Dedifferentiated amniotic fluid mesenchymal stem cell (primary cell): ENCODE results near the gene NAXE.
"Not testable (repeated sequence)": the region's sequence is repeated elsewhere in the genome, so short reads cannot be mapped to it uniquely, and the experiment has no call there.

ENCODE experiments used
- DNase-seq: peaks from one replicate; pipeline ENCODE4 v3.0.0-alpha.2; 2016; ENCODE audit errors: extremely low spot score

The NAXE gene

DNA sequence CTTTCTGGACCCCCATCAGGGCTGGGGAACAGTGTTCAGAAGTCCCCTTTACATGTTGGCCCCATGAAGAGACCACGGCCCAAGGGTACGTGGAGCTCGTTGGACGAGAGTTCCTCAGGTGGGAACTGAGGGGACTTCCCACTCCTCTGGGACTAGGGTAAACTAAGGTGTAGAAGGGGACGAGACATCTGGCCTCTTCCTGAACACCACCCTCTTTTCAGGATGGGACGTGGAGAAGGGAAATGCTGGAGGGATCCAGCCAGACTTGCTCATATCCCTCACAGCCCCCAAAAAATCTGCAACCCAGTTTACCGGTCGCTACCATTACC, 2.0 kb downstream of the NAXE start:
- DNase-seq, result no peak

DNA sequence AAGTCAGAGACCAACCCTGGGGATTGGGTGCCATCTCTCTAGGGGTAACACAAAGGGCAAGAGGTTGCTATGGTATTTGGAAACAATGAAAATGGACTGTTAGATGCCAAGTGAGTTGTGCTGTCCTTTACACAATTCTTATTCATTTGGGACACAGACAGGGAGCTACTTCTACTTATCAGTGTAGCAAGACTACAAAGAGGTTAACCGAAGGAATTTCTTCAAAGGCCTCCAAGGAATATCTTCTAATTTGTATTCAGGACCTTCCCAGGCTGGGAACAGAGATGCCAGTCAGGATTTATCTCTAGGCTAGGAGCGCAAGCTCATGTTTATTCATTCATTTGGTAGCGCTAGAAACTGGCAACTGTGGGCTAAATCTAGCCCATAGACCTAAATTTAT, 2.6 kb downstream of the NAXE start:
- no peak for DNase-seq

DNA sequence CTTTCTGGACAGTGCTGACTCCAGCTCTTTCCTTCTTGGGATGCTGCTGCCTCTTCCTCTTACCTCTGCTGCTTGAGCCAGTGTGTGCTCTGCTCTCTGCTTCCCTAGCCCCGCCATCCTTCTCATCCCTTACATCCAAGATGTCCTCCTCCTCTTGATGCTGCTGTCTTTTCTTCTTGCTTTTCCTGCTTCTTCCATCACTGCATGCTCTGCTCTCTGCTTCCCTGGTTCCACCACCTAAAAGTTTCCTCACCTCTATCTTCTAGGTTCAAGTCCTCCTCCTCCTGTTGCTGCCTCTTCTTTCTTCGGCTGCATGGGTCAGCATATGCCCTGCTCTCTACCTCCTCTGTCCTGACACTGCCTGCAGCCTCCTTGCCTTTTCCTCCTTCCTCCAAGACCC, 3.4 kb downstream of the NAXE start:
- no peak for DNase-seq

DNA sequence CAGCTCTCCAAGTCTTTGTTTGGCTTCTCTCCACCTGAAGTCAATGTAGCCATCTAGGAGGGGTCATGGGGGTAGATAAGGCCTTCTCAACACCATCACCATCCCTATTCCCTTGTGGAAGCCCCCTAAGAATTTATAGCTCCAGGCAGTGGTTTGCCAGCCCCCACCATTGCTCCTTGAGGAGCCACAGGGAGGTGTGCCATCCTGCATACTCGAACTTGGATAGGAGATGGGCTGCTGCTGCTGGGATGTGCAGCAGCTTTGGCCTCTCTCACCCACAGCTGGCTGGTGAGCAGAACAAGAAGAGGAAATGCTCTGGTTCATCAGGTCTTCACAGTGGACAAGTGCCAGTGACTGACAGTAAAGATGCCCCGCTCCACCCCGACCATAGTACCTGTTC, 4.8 kb downstream of the NAXE start:
- no peak for DNase-seq

DNA sequence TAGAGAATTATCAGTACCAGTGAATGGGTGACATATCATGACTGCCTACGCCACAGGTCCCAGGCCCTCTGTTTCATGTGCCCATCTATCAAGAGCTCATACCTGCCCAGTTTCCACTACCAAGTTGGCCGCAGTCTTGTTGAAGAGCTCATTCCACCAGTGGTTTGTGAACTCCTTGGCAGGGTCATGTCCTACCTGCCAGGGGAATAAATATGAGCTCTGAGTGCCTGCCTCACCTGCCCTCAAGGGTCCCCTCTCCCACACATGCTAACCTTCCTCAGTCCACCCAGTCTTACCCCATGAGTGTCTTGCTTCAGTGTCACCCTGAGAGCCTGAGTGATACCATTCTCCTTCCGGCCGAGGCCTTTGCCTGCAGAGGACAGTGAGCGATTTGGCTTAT, 6.5 kb downstream of the NAXE start:
- DNase-seq, result no peak

DNA sequence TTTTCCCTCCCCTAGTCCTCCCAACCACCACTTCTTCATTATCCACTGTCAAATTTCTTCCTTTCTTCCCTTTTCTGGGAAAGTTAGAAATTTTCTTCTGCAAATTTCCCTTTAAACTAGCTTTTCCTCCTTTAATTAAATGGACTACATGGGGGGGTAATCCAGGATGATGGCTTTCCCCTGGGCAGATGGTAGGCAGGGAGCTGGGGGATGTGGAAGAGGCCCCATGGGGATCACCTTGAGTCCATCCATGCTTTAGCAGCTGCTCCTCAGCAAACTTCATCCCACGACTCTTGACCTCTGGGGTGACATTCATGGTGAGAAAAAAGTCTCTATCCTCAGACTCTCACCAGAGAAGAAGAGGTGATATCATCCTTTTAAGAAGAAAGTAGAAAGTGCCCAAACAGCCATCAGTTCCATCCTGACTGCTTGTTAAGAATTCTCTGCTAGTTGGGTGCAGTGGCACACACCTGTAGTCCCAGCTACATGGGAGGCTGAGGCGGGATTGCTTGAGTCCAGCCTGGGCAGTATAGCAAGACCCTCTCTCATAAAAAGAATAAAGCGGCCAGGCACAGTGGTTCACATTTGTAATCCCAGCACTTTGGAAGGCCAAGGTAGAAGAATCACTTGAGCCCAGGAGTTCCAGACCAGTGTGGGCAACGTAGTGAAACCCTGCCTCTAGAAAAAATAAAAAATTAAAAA, 7.3 kb downstream of the NAXE start:
- DNase-seq, result no peak

DNA sequence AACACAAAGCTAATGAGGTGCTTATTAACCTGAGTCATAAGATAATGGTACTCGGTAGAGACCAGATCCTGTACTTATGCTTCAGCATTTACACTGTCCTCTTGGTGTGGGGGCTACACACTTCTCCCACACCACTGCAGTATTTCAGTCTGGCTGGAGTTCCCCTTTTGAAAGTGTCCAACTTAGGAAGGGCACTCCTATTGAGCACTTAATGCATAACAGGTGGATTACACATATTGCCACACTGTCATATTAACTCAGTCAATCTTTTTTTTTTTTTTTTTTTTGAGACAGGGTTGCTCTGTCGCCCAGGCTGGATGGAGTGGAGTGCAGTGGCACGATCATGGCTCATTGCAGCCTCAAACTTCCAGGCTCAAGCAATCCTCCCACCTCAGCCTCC, 8.2 kb downstream of the NAXE start:
- DNase-seq, result no peak

DNA sequence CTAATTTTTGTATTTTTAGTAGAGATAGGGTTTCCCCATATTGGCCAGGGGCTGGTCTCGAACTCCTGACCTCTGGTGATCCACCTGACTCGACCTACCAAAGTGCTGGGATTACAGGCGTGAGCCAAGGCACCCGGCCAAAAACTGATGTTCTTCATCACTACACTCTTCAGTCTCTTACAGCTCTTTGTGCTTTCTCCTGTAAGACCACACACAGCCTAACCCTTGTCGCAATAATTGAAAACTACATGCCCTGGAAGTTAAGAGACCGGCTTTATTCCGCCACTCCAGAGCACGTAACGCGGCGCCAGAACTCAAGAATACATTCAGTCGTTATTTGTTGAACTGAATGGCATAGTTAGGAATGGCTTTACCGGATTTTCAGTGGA, 9.2 kb downstream of the NAXE start:
- DNase-seq, result peak; percentile 17

DNA sequence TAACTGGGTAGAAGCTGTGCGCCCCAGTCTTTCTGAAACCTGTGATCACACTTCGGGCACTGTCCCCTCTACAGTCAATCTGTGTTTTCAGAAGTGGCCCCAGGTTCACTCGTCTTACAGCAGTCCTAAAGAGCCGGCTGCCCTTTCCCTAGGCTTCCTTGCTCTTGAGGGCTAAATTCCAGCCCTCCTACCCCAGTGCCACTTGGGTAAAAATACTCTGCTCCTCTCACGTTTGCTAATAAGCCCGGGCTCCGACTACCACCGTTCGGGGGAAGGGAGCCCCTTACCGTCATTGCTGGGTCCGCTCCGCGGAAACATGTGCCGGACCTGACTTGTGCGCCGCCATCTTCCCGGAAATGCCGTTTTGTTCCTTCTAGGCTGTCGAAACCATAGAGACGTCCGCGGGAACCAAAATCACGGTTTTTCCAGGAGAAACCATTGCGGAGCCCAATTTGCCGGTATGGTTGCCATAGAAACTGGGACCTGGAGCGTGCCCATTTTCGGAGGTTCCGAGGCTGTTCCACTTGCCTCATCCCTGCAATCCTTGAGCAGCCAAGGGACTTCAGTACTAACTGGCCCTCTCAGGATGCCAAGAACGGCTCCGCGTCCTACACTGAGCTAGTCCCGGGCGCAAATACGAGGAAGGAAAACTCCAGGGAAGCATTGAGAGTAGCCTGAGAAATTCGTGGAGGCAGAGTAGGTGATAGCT, 9.7 kb downstream of the NAXE start, which contains the start of gene GPATCH4:
GPATCH4 (minus strand) TSS at position 358 of the 709 bp plus-strand sequence.
- DNase-seq, result peak; percentile 96

DNA sequence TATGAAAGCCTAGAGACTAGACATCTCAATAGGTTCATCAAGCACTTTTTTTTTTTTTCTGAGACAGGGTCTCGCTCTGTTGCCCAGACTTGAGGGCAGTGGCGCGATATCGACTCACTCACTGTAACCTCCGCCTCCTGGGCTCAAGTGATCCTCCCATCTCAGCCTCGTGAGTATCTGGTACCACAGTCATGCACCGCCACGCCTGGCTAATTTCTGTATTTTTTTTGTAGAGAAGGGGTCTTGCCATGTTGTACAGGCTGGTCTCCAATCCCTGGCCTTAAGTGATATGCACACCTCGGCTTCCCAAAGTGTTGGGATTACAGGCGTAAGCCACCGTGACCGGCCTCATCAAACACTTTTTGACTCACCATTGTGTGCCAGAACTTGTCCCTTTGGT, 10.3 kb downstream of the NAXE start:
- no peak for DNase-seq

DNA sequence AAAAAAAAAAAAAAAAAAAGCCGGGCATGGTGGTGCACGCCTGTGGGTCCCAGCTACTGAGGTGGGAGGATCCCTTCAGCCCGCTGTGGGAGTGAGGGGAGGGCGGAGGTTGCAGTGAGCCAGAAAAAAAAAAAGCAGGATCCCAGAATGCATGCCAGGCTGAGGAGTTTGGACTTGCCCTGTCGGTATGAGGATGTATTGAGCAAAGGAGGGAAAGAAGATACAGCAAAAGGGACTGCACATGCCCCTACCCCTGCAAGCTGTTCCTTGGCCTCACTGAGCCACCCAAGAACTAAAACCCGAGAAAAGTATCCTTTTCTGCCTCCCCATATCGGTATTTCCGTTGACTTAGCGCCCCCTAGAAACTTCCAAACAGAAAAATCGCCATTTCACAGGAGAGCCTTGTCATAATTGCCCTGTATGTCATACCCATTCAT, 11.0 kb downstream of the NAXE start:
- peak; percentile 29 for DNase-seq

DNA sequence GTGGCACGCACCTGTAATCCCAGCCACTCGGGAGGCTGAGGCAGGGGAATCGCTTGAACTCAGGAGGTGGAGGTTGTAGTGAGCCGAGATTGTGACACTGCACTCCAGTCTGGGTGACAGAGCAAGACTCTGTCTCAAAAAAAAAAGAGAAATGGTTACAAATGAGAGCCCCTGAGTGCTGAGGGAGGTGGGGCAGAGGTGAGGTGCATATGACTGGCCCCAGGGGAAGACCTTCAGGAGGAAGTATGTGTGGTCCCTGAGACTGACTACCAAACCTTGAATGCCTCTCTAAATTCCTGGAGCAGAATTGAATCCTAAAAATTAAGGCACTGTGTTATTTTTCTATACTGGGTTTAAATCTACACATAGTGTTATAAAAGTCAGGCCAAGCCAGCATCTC, 15.8 kb downstream of the NAXE start:
- not testable (repeated sequence) for DNase-seq

DNA sequence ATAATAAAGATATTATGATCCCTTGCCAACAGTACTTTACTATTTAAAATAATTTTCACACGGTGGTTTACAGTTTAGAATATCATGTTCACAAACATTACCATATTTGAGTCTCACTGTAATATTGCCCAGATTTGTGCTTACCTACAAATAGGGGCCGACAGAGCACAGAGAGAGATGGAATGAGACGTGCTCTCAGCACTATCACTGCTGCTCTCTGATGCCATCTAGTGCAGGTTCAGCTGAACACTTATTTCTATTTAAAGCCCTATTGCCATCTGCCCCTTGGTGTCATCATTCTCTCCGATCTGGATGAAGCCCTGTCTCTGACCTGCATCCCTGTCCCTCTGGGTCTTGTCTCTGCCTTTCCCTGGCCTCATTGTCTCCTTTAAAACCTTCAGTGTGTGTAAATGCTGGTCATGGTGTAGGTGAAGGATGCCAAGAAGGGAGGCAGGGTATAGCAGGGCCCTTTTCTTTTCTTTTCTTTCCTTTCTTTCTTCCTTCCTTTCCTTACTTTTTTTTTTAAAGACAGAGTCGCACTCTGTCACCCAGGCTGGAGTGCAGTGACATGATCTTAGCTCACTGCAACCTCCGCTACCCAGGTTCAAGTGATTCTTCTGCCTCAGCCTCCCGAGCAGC, 16.6 kb downstream of the NAXE start:
- DNase-seq, result peak; percentile 83

DNA sequence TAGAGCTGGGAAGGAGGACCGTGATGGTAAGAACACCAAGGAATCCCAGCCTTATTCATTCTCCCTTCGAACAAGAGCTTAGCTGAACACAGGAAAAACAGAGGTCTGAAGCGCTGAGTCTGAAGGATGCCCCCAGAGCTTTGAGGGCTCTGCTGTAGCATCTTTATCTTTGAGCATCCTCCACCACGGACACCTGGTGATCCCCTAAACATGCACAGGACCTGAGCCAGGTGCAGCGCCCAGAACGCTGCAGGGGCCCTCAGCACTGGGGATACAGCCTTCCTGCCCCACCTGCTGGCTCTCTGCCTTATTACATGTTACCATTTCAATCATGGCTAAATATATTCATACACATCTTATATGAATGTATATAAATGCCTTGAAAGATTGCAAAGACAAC, 17.4 kb downstream of the NAXE start:
- DNase-seq, result no peak

DNA sequence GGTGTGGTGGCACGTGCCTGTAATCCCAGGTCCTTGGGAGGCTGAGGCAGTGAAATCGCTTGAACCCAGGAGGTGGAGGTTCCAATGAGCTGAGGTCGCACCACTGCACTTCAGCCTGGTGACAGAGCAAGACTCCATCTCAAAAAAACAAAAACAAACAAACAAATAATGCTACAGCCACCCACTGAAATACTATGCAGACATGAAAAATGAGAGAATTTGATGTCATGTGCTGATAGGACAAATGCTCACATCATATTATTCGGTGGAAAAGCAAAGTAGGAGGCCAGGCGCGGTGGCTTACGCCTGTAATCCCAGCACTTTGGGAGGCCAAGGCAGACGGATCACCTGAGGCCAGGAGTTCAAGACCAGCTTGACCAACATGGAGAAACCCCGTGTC, 18.5 kb downstream of the NAXE start:
- not testable (repeated sequence) for DNase-seq

DNA sequence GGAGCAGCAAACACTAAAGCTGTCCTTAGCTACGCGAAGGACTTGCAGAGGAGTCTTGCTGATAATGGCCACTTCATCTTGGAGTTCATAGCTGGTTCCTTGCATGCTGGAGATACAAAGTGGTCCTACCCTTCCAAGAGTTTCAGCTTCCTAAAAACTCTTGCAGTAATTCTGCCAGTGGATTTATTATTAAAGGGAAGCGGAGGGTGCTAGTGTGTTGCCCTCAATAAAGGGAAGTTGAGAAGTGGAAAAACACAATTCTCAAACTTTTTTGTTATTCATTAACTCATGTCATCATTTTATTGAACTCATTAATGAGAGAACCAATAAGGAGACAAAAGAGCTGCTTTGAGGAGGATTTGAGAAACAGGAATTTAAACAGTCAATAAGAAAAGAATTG, 21.1 kb downstream of the NAXE start:
- DNase-seq, result no peak

DNA sequence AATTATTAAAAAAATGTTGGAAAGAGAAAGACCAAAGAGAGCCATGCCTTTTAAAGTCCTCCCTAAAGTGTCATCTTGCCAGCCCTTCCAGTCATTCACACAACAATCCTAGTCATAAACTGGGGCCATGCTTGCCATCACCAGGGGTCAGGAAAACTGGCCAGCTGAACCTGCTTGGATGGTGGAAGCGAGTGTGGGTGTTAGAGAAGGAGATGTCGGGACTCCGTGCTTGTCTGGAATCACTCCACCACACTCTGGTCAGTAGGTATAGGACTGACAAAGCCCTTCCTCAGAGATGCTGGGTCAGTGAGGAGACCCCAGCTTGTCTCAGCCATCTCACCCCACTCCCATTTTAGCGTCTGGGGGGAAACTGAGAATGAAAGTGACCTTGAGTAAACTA, 24.4 kb downstream of the NAXE start:
- DNase-seq, result no peak

DNA sequence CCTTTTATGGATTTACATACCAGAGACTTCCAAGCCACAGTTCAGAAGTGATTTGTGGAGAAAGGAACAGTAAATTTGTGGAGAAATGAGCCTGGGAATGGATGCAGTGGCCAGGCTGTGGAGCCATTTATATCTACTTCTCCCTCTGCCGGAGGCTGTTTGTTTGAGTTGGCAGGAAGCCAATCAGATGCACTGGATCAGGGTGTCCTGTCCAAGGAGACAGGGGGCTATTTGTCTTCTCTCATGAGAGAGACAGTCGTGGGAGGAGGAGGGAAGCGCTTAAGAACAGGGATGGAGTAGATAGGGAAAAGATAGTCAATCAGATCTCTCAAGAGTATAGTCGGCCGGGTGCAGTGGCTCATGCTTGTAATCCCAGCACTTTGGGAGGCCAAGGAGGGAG, 24.9 kb downstream of the NAXE start:
- no peak for DNase-seq

DNA sequence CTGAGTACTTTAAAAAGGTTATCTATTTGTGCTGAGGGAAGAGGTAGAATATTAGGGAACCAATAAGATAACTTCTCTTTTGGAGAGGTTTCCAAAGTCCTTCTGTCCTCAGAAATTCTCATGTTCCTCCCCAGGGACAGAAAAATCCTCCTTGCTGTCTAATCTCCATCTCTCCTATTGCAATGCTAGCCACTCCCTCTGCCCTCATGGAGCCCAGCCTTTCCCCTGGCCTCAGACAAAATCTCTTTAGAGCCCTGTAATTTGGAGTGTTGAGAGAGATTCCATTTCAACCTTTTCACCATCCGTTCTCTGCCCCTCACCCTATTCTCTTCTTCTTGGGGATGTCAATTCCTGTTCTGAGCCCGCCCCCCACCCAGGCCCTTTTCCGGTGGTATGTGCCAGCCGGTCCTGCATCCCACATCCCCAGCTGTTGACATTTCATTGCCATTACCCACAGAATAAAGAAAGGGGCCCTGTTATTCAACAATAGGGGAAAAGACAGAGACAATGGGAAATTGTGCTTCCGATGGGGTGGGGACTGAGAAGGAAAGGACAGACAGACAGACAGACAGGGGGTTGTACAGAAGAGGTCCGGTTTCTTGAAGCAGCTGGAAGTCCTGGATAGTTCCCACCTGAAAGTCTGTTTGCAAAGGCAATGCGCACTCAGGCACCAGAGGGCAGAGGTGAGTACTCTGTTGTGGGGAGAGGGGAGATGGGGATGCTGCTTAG, 27.4 kb downstream of the NAXE start, which contains the start of gene HAPLN2:
HAPLN2 (plus strand) TSS at position 563 of the 729 bp plus-strand sequence. CDS start 4,076 bp downstream, outside the sequence.
- DNase-seq, result no peak

DNA sequence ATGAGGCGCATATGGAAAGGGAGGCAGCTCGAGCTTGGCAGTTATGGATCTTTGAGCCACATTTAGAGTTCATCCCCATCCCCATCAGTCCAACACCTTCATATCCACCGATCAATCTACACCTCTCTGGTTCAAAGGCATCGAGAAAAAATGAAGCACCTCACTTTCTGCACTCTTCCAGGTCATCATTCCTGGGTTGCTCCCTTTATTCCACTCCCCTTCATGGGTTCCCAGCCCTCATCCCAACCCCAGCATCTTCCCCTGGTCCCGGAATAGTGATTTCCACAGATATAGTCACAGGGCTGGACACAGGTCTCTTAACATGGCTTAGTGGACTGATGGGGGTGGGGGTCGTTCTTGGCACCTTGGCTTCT, 28.0 kb downstream of the NAXE start:
- DNase-seq, result no peak

DNA sequence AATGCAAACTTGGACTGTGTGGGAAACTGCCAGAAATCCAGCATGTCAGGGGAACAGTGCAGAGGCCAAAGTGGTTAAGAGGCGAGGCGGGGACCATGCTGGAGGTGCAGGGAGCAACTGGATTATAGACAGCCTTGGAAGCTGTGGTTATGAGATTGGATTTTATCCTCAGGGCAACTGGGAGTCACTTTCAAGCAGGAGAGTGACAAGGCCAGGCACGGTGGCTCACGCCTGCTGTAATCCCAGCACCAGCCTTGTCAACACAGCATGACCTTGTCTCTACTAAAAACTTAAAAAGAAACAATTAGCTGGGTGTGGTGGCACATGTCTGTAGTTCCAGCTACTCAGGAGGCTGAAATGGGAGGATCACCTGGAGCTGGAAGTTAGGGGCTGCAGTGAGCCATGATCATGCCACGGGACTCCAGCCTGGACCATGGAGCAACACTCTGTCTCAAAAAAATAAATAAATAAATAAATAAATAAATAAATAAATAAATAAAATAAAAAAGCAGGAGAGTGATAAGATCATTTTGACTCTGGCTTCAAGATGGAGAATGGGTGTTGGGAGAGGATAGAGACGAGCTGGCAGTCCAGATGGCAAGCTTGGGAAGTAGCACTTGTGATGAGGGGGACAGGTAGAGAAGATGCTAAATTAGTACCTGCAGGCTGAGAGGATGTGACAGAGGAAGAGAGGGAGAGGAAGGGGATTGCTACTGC, 31.2 kb downstream of the NAXE start:
- no peak for DNase-seq
